ENCODE measurements around the gene SOX12. TPM values are rescaled to one million over a fixed set of nuclear protein-coding genes. Genes with fewer than 3 reads are reported as not detected.

Gene SOX12
- total RNA-seq (2021) (41.0 and 51.0 TPM in 2 replicates), Bru-seq, nascent RNA (percentile 71 among the genes with signal in this experiment), BruChase-seq, experiment 1, labeled RNA remaining after a 2-hour chase (percentile 86 among the genes with signal in this experiment), BruChase-seq, experiment 2, labeled RNA remaining after a 6-hour chase (percentile 93 among the genes with signal in this experiment)
- long read RNA-seq, full-length matches to known transcripts = 28 of 28 reads
- long read RNA-seq, partial matches to known transcripts = 0 of 28 reads
- long read RNA-seq, other reads (novel, unspliced or antisense) = 0 of 28 reads

DNA sequence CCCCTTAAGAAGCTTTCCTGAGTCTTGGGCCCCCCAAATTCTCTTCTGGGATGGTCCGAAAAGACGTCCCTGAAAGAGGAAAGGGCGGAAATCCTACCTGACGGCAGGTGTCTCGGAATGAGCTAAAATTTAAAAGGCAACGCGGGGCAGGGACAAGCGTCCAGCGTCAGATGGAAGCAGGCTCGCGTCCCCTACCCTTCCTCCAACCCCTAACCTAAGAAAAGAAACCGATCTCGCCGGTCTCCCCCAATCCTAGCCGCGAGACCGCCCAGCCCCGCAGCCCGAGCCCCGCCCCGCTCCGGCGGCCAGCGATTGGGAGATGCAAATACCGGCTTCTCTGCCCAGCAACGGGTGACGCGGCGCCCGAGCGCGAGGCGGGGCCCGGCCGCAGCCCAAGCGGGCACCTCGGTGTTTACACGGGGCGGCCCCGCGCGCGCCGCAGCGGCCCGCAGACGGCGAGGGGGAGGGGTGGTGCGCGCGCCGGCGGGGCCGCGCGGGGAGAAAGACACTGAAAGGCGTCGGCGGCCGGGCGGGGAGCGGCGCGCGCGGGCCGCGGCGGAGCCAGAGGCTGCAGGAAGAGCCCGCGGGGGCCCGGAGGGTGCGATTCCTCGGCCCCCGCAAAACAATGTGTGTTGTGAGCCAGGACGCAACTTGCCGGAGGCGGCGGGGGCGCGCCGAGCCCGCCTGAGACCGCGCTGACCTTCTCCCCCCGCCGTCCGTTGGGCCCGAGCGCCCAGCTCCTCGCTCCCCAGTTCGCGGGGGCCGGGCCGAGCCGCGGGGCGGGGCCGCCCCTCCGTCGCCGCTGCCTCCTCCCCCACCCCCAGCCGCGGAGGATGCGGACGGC lies at the start of gene SOX12:
Gene SOX12 (plus strand): TSS at position 508 of the 844 bp plus-strand sequence. CDS start 373 bp downstream, outside the sequence.
- peaks cover 12% of the 10 kb centered on the region for H3K36me3 ChIP-seq (ENCODE audit: insufficient read depth, low read length, poor library complexity, severe bottlenecking)
- no peaks in the 10 kb centered on the region for H3K27me3 ChIP-seq (replicated peaks; ENCODE audit: insufficient read depth, low read depth, low read length, poor library complexity)
- CTCF ChIA-PET = interaction anchor here (1.5 kb wide), 1 partner anchor 15 kb away, joined by 4 read pairs; no protein-coding TSS in a partner anchor
- peak within 1 kb of the TSS; percentile 88 for H3K4me3 ChIP-seq (ENCODE audit: low read depth, low read length, poor library complexity, severe bottlenecking)
- peaks cover 20% of the 10 kb centered on the region for H3K4me1 ChIP-seq (ENCODE audit: insufficient read depth, low read length, poor library complexity, severe bottlenecking)
- H3K9me3 ChIP-seq (ENCODE audit: low read depth, low read length, poor library complexity, severe bottlenecking) = no peaks in the 10 kb centered on the region
- no TSS peak for BruUV-seq (replicated peaks)
- intact Hi-C loops (cut with micrococcal nuclease; ENCODE audit: unreplicated experiment) = loop anchor here (1.0 kb wide), 1 partner anchor 15 kb away; no protein-coding TSS in a partner anchor
- H3K27ac ChIP-seq (ENCODE audit: low read depth, low read length, poor library complexity, severe bottlenecking) = peak within 1 kb of the TSS; percentile 95
- peak; percentile 96 for DNase-seq (ENCODE audit: low spot score)
- no peak for TF ChIP-seq EZH2 (IDR thresholded peaks at IDR 0.05; ENCODE audit: borderline replicate concordance, low read depth, low read length, poor library complexity, severe bottlenecking)
- TF ChIP-seq, protein P1, sequence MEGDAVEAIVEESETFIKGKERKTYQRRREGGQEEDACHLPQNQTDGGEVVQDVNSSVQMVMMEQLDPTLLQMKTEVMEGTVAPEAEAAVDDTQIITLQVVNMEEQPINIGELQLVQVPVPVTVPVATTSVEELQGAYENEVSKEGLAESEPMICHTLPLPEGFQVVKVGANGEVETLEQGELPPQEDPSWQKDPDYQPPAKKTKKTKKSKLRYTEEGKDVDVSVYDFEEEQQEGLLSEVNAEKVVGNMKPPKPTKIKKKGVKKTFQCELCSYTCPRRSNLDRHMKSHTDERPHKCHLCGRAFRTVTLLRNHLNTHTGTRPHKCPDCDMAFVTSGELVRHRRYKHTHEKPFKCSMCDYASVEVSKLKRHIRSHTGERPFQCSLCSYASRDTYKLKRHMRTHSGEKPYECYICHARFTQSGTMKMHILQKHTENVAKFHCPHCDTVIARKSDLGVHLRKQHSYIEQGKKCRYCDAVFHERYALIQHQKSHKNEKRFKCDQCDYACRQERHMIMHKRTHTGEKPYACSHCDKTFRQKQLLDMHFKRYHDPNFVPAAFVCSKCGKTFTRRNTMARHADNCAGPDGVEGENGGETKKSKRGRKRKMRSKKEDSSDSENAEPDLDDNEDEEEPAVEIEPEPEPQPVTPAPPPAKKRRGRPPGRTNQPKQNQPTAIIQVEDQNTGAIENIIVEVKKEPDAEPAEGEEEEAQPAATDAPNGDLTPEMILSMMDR (conservative IDR thresholded peaks at IDR 0.05; ENCODE audit: low read depth, low read length) = no peak
- POLR2A ChIA-PET (ENCODE audit: low non-redundant PET) = interaction anchor here (0.7 kb wide), 1 partner anchor 15 kb away, joined by 10 read pairs; no protein-coding TSS in a partner anchor

DNA sequence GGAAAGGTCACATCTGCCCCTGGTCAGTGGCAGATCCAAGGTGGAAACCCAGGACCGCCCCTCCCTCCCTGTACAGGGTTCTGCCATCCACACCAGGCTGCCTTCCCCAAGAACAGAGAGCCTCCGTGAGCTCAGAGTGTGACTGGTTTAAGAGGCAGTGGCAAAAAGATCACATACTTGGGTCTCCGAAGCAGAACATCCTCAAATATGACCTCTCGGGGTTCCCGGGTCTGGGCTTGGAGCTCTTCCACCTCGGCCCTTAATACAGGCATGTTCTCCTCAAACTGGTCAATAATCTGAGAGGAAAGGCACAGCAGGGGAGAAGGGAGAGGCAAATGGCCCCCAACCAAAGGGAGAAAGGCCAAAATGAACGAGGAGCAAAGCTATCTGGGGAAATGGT lies 49.6 kb upstream of the SOX12 start:
- peaks cover 19% of the 10 kb centered on the region for H3K36me3 ChIP-seq (ENCODE audit: insufficient read depth, low read length, poor library complexity, severe bottlenecking)
- H3K4me1 ChIP-seq (ENCODE audit: insufficient read depth, low read length, poor library complexity, severe bottlenecking) = no peaks in the 10 kb centered on the region
- ChIA-PET POLR2A (ENCODE audit: low non-redundant PET) (no interaction called here), CTCF (no interaction called here)
- no peak for DNase-seq (ENCODE audit: low spot score)
- H3K27ac ChIP-seq (ENCODE audit: low read depth, low read length, poor library complexity, severe bottlenecking) = no peak overlapping the region
- TF ChIP-seq EZH2 (IDR thresholded peaks at IDR 0.05; ENCODE audit: borderline replicate concordance, low read depth, low read length, poor library complexity, severe bottlenecking) = no peak
- TF ChIP-seq, protein P1 (conservative IDR thresholded peaks at IDR 0.05; ENCODE audit: low read depth, low read length) = no peak
- H3K4me3 ChIP-seq (ENCODE audit: low read depth, low read length, poor library complexity, severe bottlenecking) = no peak overlapping the region
- no peaks in the 10 kb centered on the region for H3K27me3 ChIP-seq (replicated peaks; ENCODE audit: insufficient read depth, low read depth, low read length, poor library complexity)
- BruUV-seq (replicated peaks) = no TSS peak
- H3K9me3 ChIP-seq (ENCODE audit: low read depth, low read length, poor library complexity, severe bottlenecking) = no peaks in the 10 kb centered on the region
- intact Hi-C loops (cut with micrococcal nuclease; ENCODE audit: unreplicated experiment) = no loop called here

DNA sequence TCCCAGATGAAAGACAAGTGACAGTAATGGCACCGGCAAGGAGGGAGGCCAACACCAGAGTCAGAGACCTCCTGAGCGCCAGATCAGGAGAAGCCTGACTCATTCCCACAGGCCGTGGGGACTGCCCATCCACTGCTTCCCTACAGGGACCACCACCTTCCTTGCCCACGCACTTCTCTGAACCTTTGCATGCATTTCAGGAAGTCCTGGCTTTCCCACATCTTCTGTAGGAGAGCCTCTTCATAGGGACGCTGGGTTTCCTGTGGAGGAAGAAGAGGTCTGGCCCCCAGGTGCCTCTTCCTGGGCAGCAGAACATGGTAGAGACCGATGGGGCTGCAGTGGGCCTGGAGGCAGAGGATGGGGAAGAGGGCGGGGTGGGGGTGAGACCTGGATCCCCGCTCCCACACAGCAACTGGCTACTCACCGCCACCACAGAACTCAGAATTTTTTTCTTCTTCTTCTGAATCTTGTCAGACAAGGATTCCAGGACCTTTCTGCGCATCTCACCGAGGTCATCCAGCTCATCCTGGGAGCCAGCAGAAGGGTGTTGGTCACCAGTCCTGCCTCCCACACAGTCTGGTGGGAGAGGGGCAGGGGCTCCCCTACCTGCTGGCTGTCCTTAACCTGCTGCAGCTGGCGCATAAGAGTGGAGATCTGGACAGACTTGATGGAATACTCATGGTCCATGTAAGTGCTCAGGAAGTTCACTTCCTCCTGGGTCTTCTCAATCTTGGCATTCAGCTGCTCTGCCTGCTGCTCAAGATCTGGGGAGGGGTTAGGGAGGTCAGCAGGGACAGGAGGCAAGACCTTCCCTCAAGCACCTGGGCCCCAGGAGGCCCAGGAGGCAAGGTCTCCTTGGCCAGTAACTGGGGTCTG lies 48.5 kb upstream of the SOX12 start:
- Histone ChIP-seq H3K4me3 (ENCODE audit: low read depth, low read length, poor library complexity, severe bottlenecking) (no peak overlapping the region), H3K27ac (ENCODE audit: low read depth, low read length, poor library complexity, severe bottlenecking) (no peak overlapping the region), H3K4me1 (ENCODE audit: insufficient read depth, low read length, poor library complexity, severe bottlenecking) (no peaks in the 10 kb centered on the region), H3K36me3 (ENCODE audit: insufficient read depth, low read length, poor library complexity, severe bottlenecking) (peaks cover 19% of the 10 kb centered on the region), H3K27me3 (replicated peaks; ENCODE audit: insufficient read depth, low read depth, low read length, poor library complexity) (no peaks in the 10 kb centered on the region), H3K9me3 (ENCODE audit: low read depth, low read length, poor library complexity, severe bottlenecking) (no peaks in the 10 kb centered on the region)
- no peak for DNase-seq (ENCODE audit: low spot score)
- ChIA-PET CTCF (interaction anchor here (0.5 to 0.6 kb wide), 2 partner anchors 29 to 54 kb away, joined by 5 to 6 read pairs; no protein-coding TSS in a partner anchor), POLR2A (ENCODE audit: low non-redundant PET) (interaction anchor here (0.7 kb wide), 1 partner anchor 9 kb away, joined by 3 read pairs; no protein-coding TSS in a partner anchor)
- no TSS peak for BruUV-seq (replicated peaks)
- no peak for TF ChIP-seq EZH2 (IDR thresholded peaks at IDR 0.05; ENCODE audit: borderline replicate concordance, low read depth, low read length, poor library complexity, severe bottlenecking)
- TF ChIP-seq, protein P1 (conservative IDR thresholded peaks at IDR 0.05; ENCODE audit: low read depth, low read length) = no peak
- intact Hi-C loops (cut with micrococcal nuclease; ENCODE audit: unreplicated experiment) = no loop called here

Data from A673 (cell line).